ENCODE results near the gene CYB561. TPM values are rescaled to one million over a fixed set of nuclear protein-coding genes. Genes with fewer than 3 reads are reported as not detected.

CYB561 gene
- total and polyA plus RNA-seq, 10 of the 15 experiments (the other 5 are each of a cell fraction or from before 2014, with no cell fraction given) = 0.52 to 6.9 (median 2.5) TPM

DNA sequence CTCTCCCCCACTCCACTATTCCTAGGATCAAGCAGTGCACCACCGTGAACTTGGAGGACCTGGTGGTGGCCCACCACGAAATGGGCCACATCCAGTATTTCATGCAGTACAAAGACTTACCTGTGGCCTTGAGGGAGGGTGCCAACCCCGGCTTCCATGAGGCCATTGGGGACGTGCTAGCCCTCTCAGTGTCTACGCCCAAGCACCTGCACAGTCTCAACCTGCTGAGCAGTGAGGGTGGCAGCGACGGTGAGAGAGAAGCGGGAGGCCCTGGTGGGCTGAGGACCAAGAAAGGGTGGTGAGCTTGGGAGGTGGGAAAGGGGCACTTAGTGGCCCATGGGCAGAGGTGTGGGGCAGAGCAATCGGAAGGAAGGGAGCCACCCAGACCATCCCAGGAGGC lies 47.3 kb upstream of the CYB561 start (continued):
- TF ChIP-seq, protein P1, sequence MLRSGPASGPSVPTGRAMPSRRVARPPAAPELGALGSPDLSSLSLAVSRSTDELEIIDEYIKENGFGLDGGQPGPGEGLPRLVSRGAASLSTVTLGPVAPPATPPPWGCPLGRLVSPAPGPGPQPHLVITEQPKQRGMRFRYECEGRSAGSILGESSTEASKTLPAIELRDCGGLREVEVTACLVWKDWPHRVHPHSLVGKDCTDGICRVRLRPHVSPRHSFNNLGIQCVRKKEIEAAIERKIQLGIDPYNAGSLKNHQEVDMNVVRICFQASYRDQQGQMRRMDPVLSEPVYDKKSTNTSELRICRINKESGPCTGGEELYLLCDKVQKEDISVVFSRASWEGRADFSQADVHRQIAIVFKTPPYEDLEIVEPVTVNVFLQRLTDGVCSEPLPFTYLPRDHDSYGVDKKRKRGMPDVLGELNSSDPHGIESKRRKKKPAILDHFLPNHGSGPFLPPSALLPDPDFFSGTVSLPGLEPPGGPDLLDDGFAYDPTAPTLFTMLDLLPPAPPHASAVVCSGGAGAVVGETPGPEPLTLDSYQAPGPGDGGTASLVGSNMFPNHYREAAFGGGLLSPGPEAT (IDR thresholded peaks at IDR 0.05; ENCODE audit: low read depth) = no peak
- TF ChIP-seq ETV6 (conservative IDR thresholded peaks at IDR 0.05 in 1 of 2, IDR thresholded peaks at IDR 0.05 in 1 of 2; ENCODE audit: borderline replicate concordance in 1 of 2, low read depth in 1 of 2) (no peak), IKZF2 (IDR thresholded peaks at IDR 0.05) (no peak), NFXL1 (IDR thresholded peaks at IDR 0.05; ENCODE audit: borderline replicate concordance) (no peak), FOXM1 (IDR thresholded peaks at IDR 0.05; ENCODE audit: low read depth, low read length) (no peak), ZNF384 (IDR thresholded peaks at IDR 0.05; ENCODE audit: borderline replicate concordance, low read depth, low read length) (no peak)
- TF ChIP-seq, protein P2, sequence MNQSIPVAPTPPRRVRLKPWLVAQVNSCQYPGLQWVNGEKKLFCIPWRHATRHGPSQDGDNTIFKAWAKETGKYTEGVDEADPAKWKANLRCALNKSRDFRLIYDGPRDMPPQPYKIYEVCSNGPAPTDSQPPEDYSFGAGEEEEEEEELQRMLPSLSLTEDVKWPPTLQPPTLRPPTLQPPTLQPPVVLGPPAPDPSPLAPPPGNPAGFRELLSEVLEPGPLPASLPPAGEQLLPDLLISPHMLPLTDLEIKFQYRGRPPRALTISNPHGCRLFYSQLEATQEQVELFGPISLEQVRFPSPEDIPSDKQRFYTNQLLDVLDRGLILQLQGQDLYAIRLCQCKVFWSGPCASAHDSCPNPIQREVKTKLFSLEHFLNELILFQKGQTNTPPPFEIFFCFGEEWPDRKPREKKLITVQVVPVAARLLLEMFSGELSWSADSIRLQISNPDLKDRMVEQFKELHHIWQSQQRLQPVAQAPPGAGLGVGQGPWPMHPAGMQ (IDR thresholded peaks at IDR 0.05; ENCODE audit: borderline replicate concordance) = no peak

DNA sequence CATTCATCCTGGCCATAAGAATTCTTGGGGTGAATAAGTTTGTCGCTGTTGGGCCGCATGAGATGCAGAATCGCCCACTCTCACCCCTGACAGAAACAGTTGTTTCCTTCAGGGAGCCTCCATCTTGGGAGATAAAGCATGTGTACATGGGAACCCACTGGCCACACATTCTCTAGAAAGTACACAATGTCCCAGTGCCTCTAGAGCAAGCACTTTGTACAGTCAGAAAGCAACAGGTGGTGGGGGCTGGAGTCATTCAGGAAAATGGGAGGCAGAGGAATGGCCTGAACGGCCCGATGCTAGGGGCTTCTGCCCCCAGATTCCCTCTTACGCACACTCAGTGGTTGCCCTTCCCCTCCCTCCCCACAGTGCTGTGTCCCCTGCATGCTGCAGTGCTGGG lies 46.8 kb upstream of the CYB561 start:
- in situ Hi-C loops (cut with MboI) (no loop called here), intact Hi-C loops (cut with micrococcal nuclease; ENCODE audit: unreplicated experiment) (no loop called here)
- Histone ChIP-seq H4K20me1 (ENCODE audit: control insufficient read depth, insufficient read depth) (no peaks in the 10 kb centered on the region), H3K27me3 (replicated peaks in 1 of 2; ENCODE audit: control insufficient read depth in 2 of 2, insufficient read depth in 2 of 2, low read length in 1 of 2) (peaks cover 0 to 1% of the 10 kb centered on the region in 2 experiments; a peak in 3 of 4 replicates), H3K4me3 (no peak overlapping the region), H3K36me3 (ENCODE audit: control insufficient read depth in 2 of 2, insufficient read depth in 2 of 2, low read length in 1 of 2) (no peaks in the 10 kb centered on the region), H3K9me3 (replicated peaks; ENCODE audit: control insufficient read depth, insufficient read depth, low read length) (no peaks in the 10 kb centered on the region), H3K4me1 (ENCODE audit: control insufficient read depth, insufficient read depth, low read length) (no peaks in the 10 kb centered on the region), H2AFZ (ENCODE audit: control insufficient read depth, low read depth, low read length) (no peak overlapping the region), H3K27ac (ENCODE audit: control insufficient read depth, insufficient read depth) (no peak overlapping the region), H3K79me2 (ENCODE audit: control insufficient read depth, insufficient read depth, low read length) (no peaks in the 10 kb centered on the region), H3K9ac (ENCODE audit: control insufficient read depth, insufficient read depth, low read length) (no peak overlapping the region), H3K4me2 (ENCODE audit: control insufficient read depth, insufficient read depth) (no peak overlapping the region)
- FAIRE-seq (no peak), DNase-seq (ENCODE audit: low read depth, low spot score) (no peak), ATAC-seq (no peak)
- ChIA-PET RAD21 (ENCODE audit: unreplicated experiment) (no interaction called here), CTCF (interaction anchor here (1.4 kb wide), 1 partner anchor 22 kb away, joined by 3 read pairs; no protein-coding TSS in a partner anchor), POLR2A (no interaction called here), SMC1A (ENCODE audit: uncharacterized antibody, unreplicated experiment) (no interaction called here)
- WGBS (ENCODE audit: insufficient coverage, insufficient replicate concordance, low lambda C conversion rate, missing lambda C conversion rate) = 47% methylated on average over 6 of the region's 6 CpGs
- no TSS peak for BruUV-seq (replicated peaks)
- TF ChIP-seq, protein P3, sequence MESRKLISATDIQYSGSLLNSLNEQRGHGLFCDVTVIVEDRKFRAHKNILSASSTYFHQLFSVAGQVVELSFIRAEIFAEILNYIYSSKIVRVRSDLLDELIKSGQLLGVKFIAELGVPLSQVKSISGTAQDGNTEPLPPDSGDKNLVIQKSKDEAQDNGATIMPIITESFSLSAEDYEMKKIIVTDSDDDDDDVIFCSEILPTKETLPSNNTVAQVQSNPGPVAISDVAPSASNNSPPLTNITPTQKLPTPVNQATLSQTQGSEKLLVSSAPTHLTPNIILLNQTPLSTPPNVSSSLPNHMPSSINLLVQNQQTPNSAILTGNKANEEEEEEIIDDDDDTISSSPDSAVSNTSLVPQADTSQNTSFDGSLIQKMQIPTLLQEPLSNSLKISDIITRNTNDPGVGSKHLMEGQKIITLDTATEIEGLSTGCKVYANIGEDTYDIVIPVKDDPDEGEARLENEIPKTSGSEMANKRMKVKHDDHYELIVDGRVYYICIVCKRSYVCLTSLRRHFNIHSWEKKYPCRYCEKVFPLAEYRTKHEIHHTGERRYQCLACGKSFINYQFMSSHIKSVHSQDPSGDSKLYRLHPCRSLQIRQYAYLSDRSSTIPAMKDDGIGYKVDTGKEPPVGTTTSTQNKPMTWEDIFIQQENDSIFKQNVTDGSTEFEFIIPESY (IDR thresholded peaks at IDR 0.05) = no peak
- no peak for TF ChIP-seq SP1 (IDR thresholded peaks at IDR 0.05; ENCODE audit: low read depth, low read length)
- no peak for TF ChIP-seq NFXL1 (IDR thresholded peaks at IDR 0.05; ENCODE audit: borderline replicate concordance)
- TF ChIP-seq RUNX3 (IDR thresholded peaks at IDR 0.05; ENCODE audit: low read length) = no peak
- TF ChIP-seq ZNF274 (IDR thresholded peaks at IDR 0.05; ENCODE audit: insufficient read depth, insufficient read length) = no peak
- TF ChIP-seq POU2F2 (IDR thresholded peaks at IDR 0.05; ENCODE audit: borderline replicate concordance, low read depth, low read length) = no peak
- TF ChIP-seq STAT1 (conservative IDR thresholded peaks at IDR 0.05) = no peak
- no peak for TF ChIP-seq ZNF384 (IDR thresholded peaks at IDR 0.05; ENCODE audit: borderline replicate concordance, low read depth, low read length)
- TF ChIP-seq, protein P2 (IDR thresholded peaks at IDR 0.05; ENCODE audit: borderline replicate concordance) = no peak
- TF ChIP-seq SUZ12 (IDR thresholded peaks at IDR 0.05; ENCODE audit: unreplicated experiment) = no peak
- no peak for TF ChIP-seq POLR2AphosphoS5 (IDR thresholded peaks at IDR 0.05; ENCODE audit: low read length)
- TF ChIP-seq EZH2 (IDR thresholded peaks at IDR 0.05; ENCODE audit: borderline replicate concordance, control insufficient read depth, low read depth, low read length) = no peak

Data from GM12878 (cell line).